Measurements from ENCODE around the gene HELZ. TPM values are rescaled to one million over a fixed set of nuclear protein-coding genes. Genes with fewer than 3 reads are reported as not detected.

HELZ gene
- polyA plus RNA-seq, 2 of the 4 experiments (the other 2 are of a cell fraction), result 5.6 to 18.3 TPM

DNA sequence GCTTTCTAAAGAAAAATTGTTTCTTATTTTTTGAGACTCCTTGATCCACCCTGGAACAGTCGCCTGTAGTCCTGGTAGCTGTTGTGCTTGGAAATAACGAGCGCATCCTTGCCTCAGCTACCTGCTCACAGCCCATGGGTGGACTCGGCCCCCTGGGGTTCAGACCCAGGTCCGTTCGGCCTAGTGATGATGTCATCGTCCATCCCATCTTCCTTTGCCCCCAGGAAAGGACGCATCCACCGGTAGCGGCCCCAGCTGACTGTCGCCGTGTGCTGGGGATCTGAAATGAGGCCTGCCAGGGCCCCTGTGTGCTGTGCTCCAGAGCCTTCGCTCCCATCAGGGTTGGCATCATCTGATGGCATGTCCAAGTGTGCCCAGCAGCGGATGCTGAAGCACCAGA lies 212.6 kb downstream of the HELZ start (continued):
- TF ChIP-seq POLR2A (IDR thresholded peaks at IDR 0.05; ENCODE audit: low read length), result no peak
- TF ChIP-seq PHF8 (IDR thresholded peaks at IDR 0.05; ENCODE audit: borderline replicate concordance, low read depth), result no peak

DNA sequence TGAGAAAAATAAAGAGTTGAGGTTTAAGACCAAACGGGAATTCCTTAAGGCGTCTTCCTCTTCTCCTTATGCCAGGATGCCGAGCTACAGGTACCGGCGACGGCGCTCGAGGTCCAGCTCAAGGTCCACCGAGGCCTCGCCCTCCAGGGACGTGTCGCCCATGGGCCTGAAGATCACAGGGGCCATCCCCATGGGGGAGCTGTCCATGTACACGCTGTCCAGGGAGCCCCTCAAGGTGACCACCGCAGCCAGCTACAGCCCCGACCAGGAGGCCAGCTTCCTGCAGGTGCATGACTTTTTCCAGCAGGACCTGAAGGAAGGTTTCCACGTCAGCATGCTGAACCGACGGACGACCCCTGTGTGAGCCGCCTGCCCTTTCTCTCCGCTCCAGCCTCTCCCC lies 214.4 kb downstream of the HELZ start:
- Histone ChIP-seq H3K27ac (no peak overlapping the region), H3K4me1 (0 out of 3 replicates have a peak, but pooled peaks cover 3% of the 10 kb centered on the region), H3K4me2 (no peak overlapping the region), H3K9me3 (no peaks in the 10 kb centered on the region), H3K4me3 (no peak overlapping the region)
- POLR2A ChIA-PET, result no interaction called here
- DNase-seq (ENCODE audit: low read depth in 1 of 2, low spot score in 1 of 2) (no peak), FAIRE-seq (no peak), ATAC-seq (no peak)
- TF ChIP-seq NR3C1 (IDR thresholded peaks at IDR 0.05) (no peak), MAZ (IDR thresholded peaks at IDR 0.05; ENCODE audit: borderline replicate concordance, low read depth, low read length) (no peak), CBX8 (IDR thresholded peaks at IDR 0.05) (no peak), KDM5A (IDR thresholded peaks at IDR 0.05) (no peak), POLR2A (IDR thresholded peaks at IDR 0.05; ENCODE audit: low read length) (no peak), HEYL (CRISPR knock-in tag; IDR thresholded peaks at IDR 0.05) (no peak), RNF2 (IDR thresholded peaks at IDR 0.05; ENCODE audit: borderline replicate concordance, low read depth) (no peak), ZFP36 (IDR thresholded peaks at IDR 0.05; ENCODE audit: borderline replicate concordance, partially characterized antibody) (no peak), ESRRA (IDR thresholded peaks at IDR 0.05; ENCODE audit: borderline replicate concordance, low read length) (no peak), HOXB13 (CRISPR knock-in tag; IDR thresholded peaks at IDR 0.05; ENCODE audit: low read depth) (no peak), RCOR1 (IDR thresholded peaks at IDR 0.05; ENCODE audit: low read depth, low read length) (no peak), GATA3 (IDR thresholded peaks at IDR 0.05; ENCODE audit: borderline replicate concordance) (no peak)
- TF ChIP-seq, protein P1, sequence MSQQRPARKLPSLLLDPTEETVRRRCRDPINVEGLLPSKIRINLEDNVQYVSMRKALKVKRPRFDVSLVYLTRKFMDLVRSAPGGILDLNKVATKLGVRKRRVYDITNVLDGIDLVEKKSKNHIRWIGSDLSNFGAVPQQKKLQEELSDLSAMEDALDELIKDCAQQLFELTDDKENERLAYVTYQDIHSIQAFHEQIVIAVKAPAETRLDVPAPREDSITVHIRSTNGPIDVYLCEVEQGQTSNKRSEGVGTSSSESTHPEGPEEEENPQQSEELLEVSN (IDR thresholded peaks at IDR 0.05; ENCODE audit: borderline replicate concordance, low read depth), result no peak
- TF ChIP-seq, protein P2, sequence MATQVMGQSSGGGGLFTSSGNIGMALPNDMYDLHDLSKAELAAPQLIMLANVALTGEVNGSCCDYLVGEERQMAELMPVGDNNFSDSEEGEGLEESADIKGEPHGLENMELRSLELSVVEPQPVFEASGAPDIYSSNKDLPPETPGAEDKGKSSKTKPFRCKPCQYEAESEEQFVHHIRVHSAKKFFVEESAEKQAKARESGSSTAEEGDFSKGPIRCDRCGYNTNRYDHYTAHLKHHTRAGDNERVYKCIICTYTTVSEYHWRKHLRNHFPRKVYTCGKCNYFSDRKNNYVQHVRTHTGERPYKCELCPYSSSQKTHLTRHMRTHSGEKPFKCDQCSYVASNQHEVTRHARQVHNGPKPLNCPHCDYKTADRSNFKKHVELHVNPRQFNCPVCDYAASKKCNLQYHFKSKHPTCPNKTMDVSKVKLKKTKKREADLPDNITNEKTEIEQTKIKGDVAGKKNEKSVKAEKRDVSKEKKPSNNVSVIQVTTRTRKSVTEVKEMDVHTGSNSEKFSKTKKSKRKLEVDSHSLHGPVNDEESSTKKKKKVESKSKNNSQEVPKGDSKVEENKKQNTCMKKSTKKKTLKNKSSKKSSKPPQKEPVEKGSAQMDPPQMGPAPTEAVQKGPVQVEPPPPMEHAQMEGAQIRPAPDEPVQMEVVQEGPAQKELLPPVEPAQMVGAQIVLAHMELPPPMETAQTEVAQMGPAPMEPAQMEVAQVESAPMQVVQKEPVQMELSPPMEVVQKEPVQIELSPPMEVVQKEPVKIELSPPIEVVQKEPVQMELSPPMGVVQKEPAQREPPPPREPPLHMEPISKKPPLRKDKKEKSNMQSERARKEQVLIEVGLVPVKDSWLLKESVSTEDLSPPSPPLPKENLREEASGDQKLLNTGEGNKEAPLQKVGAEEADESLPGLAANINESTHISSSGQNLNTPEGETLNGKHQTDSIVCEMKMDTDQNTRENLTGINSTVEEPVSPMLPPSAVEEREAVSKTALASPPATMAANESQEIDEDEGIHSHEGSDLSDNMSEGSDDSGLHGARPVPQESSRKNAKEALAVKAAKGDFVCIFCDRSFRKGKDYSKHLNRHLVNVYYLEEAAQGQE (IDR thresholded peaks at IDR 0.05), result no peak
- WGBS (ENCODE audit: missing lambda C conversion rate), result 77% methylated on average over 21 of the region's 21 CpGs
- CTCF ChIA-PET, result interaction anchor here (1.0 to 1.3 kb wide), 2 partner anchors 8 to 9 kb away, joined by 3 read pairs; no protein-coding TSS in a partner anchor

DNA sequence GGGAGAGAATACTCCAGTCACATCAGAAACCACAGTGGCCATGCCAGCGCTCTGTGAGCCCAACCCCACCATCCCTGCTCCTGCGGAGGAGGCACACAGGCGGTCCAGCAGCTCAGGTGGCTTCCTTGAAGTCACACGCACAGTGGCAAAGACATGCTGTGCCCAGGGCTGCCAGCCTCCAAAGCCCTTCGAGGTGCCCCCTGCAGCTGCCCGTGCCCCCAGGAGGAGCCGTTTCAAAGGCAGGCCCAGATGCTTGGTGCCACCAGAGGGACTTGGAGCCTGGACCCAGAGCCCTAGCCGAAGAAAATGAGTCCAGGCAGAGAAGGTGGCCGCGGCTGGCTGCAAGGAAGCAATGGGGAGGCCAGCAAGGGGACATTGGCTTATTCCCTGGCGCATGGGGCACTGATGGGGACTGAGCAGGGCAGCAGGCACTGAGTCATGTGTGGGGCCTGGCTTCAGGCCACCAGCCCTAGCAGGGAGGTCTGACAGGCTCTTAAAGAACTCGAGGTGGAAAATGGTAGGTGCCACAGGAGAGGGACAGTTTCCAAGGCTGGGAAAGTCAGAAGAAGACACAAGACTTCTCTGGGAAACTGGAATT lies 217.9 kb downstream of the HELZ start:
- CTCF ChIA-PET, result no interaction called here
- H3K27ac ChIP-seq, result no peak overlapping the region

More for the DNA sequence above, 217.9 kb downstream of the HELZ start:
- WGBS (ENCODE audit: missing lambda C conversion rate), result 73% methylated on average over 12 of the region's 12 CpGs
- FAIRE-seq (no peak), DNase-seq (ENCODE audit: low read depth in 1 of 2, low spot score in 1 of 2) (peak in 1 of 2 experiments; percentile 9), ATAC-seq (peak; percentile 31 to 50; a peak in 5 of 6 replicates)
- Histone ChIP-seq H3K9me3 (no peaks in the 10 kb centered on the region), H3K4me1 (0 out of 3 replicates have a peak, but pooled peaks cover 3% of the 10 kb centered on the region), H3K4me3 (no peak overlapping the region), H3K4me2 (no peak overlapping the region)
- TF ChIP-seq RNF2 (IDR thresholded peaks at IDR 0.05; ENCODE audit: borderline replicate concordance, low read depth) (no peak), EHF (CRISPR knock-in tag; IDR thresholded peaks at IDR 0.05) (no peak), RAD21 (conservative IDR thresholded peaks at IDR 0.05 in 1 of 2, IDR thresholded peaks at IDR 0.05 in 1 of 2) (no peak), NFE2L2 (conservative IDR thresholded peaks at IDR 0.05; ENCODE audit: low read length) (no peak), MYC (IDR thresholded peaks at IDR 0.05; ENCODE audit: borderline replicate concordance, low read length) (no peak), SMC3 (IDR thresholded peaks at IDR 0.05) (no peak), HOXB13 (CRISPR knock-in tag; IDR thresholded peaks at IDR 0.05; ENCODE audit: low read depth) (no peak)
- TF ChIP-seq, protein P3, sequence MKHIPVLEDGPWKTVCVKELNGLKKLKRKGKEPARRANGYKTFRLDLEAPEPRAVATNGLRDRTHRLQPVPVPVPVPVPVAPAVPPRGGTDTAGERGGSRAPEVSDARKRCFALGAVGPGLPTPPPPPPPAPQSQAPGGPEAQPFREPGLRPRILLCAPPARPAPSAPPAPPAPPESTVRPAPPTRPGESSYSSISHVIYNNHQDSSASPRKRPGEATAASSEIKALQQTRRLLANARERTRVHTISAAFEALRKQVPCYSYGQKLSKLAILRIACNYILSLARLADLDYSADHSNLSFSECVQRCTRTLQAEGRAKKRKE (CRISPR knock-in tag; IDR thresholded peaks at IDR 0.05; ENCODE audit: low read depth), result no peak
- POLR2A ChIA-PET, result no interaction called here
